Smooth muscle cell of trachea (primary cell): ENCODE results near the gene NPIPA8. TPM values are rescaled to one million over a fixed set of nuclear protein-coding genes. Genes with fewer than 3 reads are reported as not detected.

Experiments
- total RNA-seq: library from RNA; depleted of rRNA; stranded (reverse); fragments of >200 nt; gene quantifications from 2 replicates; pipeline ENCODE4 v1.2.1, GENCODE V29; 2014

The NPIPA8 gene
- not detected in 2 replicates for total RNA-seq

DNA sequence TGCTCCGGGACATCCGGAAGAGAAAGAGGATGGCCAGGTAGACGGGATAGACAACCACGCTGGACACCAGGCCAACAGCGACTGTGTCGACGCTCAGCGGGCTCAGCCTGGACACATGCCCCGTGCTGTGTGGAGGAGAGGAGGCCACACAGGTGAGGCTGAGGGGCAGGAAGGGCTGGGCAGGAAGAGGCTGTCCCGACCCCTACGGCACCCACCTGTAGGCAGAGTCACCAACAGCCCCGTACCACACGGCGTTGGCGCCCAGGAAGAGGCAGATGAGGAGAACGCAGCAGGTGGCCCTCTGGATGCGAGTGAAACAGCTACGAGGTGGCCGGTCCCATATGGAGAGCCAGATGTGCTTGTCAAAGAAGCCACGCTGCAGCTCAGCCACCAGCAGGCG is at the start of gene NPIPA8:
NPIPA8 (minus strand) TSS at position 101 of the 400 bp plus-strand sequence. CDS start 4,074 bp downstream, outside the sequence.

Other genes starting within 250 kb of the NPIPA8 start
- 122 and 158 TPM in 2 replicates for gene NOMO2, start 225.4 kb upstream of the NPIPA8 start, total RNA-seq